ENCODE results near the gene ARHGEF12.

DNA sequence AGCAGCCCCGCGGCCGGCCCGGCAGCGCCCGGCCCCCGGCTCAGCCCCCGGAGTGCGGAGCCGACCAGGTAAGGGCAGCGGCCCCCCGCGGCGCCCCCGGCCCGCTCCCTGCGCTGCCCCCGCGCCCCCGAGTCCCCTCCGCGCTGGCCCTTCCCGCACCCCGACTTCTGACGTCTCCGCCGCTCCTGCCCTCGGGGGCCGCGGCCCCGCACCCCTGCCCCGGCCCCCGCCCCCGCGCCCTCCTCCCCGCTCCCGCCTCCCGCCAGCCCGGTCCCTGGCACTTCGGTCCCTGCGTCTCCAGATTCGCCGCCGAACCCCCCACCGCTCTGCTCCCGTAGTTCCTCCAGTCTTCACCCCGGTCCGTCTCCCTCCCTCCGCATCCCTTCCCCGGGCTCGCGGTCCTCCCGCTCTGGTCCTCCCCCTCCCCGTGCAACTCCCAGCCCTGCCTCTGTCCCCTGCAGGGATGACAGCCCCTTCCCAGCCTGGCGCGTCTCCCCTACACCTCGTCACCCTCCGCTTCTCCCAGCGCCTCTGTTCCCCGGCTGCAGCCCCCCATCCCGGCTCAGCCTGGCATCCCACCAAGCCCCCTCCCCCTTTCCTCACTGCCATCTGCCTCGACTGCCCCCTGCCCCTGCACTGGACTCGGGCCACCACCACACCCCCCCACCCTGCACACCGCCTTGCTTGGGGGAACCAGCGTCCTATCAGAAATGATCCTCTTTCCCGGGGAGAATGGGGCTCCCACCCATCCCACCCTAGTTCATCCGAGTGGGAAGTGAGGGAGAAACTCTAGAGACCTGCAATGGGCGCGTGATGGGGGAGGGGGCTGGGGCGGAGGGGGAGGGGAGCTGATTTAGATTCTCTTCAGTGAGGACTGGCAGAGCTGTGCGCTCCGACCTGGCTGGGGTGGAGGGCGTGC is 175.9 kb downstream of the ARHGEF12 start:
- TF ChIP-seq CTCF (IDR thresholded peaks at IDR 0.05), result no peak
- no peak for TF ChIP-seq EZH2 (IDR thresholded peaks at IDR 0.05; ENCODE audit: borderline replicate concordance, insufficient read depth, low read depth, low read length, poor library complexity, severe bottlenecking)
